Skin epidermis (tissue), 12 donors: ENCODE data around the gene ELP4.
A peak's percentile ranks its signal among the peaks of the same experiment; 100 is the strongest.

Source experiments
- H3K27ac ChIP-seq, 21 experiments: fragments of 200-600 bp; sonication (generic) in 11 of 21; one replicate each; pipeline ENCODE4 v1.5.0; 2020; ENCODE audit warnings: mild to moderate bottlenecking in 3 of 21, inconsistent platforms in 2 of 21, moderate library complexity in 2 of 21
- H3K4me3 ChIP-seq, 7 experiments: fragments of 200-600 bp; sonication (generic) in 2 of 7; one replicate each; pipeline ENCODE4 v1.5.0; 2020; ENCODE audit warnings: inconsistent platforms in 2 of 7, mild to moderate bottlenecking in 2 of 7, moderate library complexity in 1 of 7

The ELP4 gene

DNA sequence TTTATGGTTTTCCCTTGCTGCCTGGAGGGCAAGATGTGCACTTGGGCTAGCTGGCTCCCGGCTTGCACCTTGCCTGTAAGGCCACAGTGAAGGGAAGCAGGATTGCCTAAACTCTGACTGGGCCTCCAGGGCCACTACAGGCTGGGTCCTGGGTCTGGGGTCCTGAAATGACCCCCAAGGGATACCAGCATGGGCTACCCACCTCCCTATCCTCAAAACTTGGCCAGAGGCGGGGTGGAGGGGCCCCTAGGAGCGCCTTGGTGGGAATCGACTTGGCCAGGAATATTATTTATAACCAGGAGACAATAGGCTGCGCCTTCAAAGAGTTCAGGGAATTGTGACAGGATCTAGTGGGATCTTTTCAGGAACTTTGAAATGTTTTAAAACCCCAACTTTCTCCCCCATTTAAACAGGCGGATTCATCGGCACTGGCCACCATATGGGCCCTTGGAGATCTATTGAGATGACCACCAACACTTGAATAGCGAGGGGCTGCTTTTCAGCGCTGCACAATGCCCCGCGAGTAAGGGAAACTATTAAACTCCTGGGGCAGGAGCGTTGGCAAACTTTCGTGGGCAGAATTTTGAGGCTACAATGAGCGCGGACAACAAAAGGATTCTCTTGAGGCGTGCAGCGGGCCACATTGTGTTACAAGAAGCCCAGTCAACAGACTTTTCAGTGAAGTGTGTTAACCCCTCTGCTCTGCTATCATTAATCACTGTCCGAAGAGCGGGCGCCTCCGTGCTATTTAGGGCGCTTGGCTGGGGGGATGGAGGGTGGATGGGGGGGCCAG lies 286.3 kb downstream of the ELP4 start:
- Histone ChIP-seq H3K27ac (no peak overlapping the region), H3K4me3 (no peak overlapping the region)

DNA sequence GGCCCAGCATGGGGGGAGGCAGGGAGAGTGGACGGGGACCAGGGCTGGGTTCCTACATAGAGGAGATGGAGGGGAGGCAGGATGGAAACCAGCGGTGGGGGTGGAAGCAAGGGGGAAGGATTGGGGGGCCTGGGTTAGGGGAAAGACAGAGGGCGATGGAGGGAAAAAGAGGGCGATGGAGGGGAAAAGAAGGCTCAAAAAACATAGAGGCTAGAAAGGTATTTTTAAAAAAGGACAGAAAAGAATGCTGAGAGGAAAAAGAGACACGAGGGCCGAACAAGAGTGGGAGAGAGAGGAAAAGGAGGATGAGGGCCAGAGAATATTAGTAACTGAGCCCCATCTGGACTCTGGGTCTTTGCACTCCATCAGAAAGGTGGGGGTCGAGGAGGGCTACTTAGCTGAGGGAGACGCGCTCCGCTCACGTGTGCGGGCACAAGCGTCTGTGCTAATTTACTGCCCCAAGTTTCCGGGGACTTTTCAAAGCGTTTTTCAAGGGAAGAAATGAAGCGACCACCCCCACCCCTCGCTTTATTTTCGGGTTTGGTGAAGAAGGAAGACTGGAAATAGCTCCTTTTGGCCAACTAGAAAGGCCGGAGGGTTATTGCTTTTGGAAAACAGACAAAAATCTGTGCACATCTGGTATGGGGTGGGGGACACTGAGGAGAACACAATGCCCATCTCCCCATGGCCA lies 287.1 kb downstream of the ELP4 start:
- H3K27ac ChIP-seq = no peak overlapping the region
- no peak overlapping the region for H3K4me3 ChIP-seq

DNA sequence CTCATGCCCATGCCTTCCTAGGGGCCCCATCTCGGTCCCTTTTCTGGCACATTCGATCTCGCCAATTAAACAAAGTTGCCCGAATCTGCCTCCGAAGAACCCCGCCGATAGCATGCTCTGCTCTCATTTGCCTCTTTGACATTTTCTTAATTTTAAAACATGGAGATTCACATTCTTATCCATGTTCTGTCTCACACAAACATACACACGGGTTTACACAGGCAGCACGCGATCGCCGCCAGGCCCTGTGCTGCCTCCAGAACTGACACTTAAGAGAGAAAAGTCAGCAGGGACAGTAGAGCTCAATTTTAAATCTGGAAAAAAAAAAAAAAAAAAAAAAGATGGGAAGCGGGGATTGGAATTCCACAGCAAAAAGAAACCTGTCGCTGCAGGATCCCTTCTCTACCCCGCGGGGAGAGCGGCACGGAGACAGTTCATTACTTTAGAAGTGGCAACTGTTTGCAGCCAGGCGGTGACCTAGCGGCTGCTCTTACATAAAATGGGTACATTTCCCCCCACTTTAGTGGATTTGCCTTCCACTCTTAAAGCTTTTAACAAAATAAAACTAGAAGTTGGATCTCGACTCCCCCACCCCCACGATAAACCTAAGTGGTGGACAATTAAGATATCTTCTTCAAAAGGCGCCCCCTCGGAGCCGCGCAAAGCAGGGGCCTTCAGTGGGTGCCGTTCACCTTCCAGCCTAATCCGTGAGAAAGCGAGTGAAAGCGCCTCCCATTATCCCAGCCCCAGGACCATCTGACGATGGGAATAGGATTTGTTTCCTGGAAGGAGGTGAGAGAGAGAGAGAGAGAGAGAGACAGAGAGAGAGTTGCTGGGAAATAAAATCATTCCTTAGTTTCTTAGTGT lies 287.9 kb downstream of the ELP4 start:
- Histone ChIP-seq H3K27ac (no peak overlapping the region), H3K4me3 (no peak overlapping the region)

DNA sequence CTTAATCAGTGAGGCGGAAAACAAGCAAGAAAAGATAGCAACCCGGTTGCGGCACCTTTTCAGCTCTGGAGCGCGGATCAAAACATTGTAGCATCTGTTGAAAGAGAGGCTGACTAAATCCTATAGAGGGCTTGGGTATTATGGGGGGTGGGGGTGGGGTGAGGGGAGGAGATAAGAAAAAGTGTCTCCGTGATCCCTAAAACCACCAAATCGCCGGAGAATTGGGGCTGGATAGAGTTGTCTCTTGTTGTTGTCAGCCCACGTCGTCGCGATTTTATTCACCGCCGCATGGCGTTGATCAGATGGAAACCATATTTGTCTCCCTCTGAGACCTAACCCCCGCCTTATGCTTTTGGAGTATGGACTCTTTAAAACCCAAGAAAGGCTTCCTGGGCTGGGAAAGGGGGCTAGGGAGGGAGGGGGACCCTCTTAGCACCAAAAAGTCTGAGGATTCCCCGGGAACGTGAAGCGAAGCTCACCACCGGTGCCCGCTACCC lies 288.5 kb downstream of the ELP4 start:
- H3K27ac ChIP-seq = no peak overlapping the region
- H3K4me3 ChIP-seq = no peak overlapping the region

DNA sequence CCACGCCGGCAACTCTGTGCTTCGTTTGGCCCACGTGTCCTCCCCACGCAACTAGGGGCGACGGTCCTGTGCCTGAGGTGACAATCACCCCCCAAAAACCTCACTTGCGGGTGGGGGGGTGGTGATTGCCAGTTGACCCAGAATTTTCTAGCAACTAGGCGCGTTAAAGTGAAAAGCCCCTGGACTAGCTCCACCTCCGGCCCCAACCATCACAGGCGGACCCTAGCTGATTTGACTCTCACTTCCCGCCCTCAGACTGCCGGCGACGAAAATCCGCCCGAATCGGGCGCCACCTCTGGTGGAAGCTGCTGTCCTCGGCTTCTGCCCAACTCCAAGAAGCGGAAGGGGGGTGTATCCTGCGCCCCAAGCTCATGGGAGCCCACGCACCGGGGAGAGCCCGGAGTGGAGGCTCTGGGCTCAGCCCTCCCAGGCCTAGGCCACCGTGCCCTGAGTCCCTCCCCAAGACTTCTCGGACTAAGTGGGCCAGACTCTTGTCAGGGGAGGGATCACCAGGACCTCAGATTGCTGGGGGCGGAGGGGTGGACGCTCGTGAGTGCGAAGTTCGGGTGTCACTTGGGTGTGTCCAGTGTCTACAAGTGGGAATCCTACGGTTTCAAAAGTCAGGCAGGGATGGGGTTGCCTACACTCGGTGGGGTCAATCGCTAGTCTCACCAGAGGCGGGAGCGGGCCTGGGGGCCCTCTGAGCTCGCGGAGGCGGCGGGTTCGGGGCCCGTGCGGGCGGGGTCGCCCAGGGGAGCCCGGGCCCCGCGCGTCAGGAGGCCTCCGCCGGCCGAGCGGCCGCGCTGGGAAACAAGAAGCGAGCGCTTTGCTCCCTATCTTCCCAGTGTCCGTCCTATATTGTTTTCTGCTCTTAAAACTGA lies 289.2 kb downstream of the ELP4 start:
- no peak overlapping the region for H3K4me3 ChIP-seq
- H3K27ac ChIP-seq = no peak overlapping the region

DNA sequence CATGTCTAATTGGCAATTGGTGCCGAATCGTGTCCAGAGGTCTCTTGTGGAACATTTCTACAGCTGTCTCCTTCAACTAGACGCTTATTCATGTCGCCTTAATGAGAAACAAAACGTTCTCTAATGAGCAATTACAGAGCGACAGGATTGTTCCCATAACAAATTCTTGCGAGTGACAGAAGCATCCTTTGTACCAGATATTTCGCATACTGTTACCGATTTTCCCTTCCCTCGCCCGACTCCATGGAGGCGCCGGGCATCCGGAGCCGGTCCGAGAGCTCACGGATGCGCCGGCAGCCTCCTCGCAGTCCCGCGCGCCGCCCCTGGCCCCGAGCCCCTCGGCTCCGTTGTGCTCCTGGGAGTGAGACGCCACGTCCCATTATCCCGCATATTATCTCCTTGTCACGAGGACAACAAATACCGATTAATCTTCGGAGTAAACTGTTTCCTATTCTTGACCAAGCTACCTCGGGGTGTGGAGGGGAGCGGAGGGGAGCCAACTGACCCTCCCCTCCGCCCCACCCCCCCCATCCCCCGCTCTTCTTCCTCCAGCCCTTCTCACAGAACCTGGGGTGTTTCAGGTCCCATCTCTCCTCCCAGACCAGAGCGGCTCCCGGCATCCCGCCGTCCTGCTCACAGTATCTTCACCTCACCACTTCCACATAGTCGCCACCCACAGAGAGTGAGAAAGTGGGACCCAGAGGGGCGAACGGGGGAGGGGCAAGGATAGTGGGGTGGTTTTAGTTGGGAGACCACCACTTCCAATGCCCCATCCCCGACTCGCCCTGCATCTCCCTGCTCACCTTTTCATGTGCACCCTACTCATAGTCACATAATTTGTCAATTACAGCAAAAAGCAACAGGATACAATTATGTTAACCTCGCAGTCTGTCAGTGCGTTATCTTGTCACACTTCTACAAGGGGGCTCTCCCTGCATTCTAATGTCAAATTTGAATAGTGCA lies 290.1 kb downstream of the ELP4 start:
- no peak overlapping the region for H3K27ac ChIP-seq
- no peak overlapping the region for H3K4me3 ChIP-seq

DNA sequence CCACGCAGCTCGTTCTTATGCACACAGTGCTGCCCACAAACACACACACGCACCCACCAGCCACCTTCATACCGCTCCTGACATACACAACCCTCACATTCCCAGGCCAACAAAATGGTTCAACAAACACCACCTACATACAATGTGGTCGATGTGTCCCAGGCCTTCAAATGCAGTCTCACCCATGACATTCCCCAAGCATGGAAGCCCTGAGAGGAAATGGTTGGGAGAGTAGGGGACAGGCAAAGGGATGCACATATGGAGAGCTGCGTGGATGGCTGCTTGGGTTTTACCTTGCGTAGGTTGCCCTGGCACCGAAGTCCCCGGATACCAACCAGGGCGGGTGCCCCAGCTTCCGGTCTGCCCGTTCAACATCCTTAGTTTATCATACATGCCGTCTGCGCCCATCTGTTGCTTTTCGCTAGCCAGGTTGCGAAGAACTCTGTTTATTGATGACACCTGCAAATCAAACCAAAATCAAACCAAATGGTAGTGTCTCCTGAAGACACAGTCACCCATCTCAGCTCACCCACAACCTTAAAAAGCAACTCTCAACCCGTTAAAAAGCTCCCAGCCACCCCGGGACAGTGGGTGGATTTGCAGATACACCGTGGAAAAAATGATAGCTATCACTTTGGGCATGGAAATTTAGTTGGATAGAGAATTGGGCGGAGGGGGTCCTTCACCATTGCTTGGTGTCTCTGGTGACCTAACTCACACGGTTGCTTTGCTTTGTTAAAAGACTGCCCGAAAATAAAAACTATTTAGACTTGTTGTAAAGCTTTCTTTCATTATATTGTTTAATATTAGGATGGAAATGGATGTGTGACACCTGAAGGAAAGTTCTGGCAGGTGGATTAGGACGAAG lies 291.1 kb downstream of the ELP4 start:
- Histone ChIP-seq H3K27ac (no peak overlapping the region), H3K4me3 (no peak overlapping the region)

DNA sequence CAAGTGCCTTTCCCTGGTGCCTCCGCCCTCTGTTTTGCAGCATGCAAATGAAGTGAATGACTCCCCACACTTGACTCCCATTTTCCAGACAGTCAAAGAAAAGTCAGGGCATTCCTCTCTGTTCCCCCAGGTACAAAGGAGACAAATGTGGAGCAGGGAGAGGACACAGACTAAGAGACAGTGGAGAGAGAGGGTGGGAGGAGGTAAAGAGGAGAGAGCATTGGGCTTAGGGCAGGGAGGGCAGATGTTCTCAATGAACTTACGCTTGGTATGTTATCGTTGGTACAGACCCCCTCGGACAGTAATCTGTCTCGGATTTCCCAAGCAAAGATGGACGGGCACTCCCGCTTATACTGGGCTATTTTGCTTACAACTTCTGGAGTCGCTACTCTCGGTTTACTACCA lies 291.7 kb downstream of the ELP4 start:
- H3K27ac ChIP-seq = no peak overlapping the region
- H3K4me3 ChIP-seq = no peak overlapping the region

DNA sequence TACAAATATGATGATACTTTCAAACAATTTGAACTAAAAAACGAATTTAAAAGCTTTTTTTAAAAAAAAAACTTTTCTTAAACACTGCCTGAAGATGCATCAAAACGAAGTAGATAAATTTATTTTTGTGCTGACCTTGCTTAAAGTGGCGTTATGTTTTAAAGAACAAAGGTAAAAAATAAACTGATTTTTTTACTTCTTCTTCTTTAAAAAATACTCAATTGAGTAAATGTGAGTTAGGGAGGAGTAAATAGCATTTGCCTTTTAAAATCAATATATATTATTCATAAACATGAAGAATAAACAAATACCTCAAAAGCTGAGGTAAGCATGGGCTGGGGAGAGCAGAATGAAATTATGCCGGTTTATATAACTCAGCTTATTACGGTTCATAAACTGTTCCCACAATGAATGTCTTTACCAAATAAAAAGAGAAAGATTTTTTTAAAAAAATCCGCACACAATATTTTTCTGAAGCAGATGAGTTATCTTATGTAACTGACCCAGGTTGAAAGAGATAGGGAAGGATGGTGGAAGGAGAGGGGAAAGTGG lies 292.5 kb downstream of the ELP4 start:
- Histone ChIP-seq H3K4me3 (no peak overlapping the region), H3K27ac (no peak overlapping the region)

DNA sequence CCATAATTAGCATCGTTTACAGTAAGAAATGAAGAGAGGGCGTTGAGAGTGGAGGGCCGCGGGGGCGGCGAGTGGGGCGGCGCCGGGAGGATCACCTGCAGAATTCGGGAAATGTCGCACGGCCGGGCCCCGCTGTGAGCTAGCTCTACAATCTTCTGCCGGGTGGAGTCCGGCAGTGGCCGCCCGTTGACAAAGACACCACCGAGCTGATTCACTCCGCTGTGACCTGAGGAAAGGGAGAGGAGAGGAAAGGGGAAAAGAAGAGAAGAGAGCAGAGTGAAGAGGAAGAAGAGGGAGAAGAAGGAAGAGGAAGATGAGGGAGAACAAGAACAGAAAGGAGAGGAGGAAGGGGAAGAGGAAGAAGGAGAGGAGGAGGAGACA lies 293.0 kb downstream of the ELP4 start:
- Histone ChIP-seq H3K27ac (no peak overlapping the region), H3K4me3 (no peak overlapping the region)

DNA sequence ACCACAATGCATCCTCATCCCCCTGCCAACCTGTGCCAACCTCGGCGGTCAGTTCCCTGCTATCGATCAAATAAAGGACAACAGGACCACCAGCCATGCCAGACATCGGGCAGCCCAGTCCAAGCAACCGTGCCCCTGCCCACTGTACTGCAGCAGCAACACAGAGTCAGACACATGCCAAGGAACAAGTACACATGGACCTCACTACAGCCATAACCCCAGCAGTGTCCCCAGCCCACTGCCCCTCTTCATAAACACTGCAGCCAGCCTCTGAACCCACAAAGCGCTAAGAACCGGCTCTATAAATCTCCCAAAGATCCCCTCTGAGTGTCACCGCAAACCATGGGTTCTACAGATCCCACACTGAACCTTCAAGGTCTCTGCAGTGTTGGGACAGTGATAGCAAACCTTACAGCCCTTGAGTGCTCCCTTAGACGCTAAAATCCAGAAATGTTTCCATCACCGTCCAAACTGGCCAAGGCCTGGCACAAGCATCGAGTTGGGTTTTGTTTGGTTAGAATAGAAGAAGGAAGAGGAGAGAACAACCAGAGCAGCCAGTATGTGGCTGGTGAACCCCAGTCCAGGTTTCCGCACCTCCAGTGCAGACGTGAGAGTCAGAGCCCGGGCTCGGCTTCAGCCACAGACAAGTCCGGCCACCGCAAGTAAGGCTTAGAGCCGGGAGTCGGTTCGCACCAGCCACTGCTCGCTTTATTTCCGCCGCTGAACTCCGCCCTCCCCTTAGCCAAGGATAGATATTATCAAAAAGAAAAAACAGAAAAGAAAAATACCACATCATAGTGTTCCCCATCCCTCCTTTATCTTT lies 293.6 kb downstream of the ELP4 start:
- Histone ChIP-seq H3K4me3 (no peak overlapping the region), H3K27ac (no peak overlapping the region)

DNA sequence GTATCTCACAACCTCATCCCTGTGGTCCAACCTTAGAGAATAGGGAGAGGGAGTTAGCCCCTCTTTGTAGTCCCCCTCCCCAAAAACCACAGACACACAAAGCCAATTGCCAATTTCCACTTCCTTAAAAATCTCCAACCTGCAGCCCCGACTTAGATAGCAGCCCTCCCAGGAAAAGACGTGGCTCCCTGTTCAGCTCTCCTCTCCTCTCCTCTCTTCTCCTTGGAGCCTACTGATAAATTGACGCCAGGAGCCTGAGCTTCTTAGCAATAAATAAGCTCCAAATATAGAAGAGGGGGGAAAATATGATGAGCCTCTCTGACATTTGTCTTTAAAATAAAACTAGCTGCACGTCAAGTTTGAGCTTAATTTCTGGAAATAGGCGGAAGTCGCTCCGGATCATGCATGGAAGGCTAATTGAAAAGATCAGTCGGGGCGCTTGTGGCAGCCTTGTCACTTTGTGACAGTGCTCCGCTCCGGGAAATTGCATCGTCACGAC lies 294.3 kb downstream of the ELP4 start:
- H3K4me3 ChIP-seq = no peak overlapping the region

DNA sequence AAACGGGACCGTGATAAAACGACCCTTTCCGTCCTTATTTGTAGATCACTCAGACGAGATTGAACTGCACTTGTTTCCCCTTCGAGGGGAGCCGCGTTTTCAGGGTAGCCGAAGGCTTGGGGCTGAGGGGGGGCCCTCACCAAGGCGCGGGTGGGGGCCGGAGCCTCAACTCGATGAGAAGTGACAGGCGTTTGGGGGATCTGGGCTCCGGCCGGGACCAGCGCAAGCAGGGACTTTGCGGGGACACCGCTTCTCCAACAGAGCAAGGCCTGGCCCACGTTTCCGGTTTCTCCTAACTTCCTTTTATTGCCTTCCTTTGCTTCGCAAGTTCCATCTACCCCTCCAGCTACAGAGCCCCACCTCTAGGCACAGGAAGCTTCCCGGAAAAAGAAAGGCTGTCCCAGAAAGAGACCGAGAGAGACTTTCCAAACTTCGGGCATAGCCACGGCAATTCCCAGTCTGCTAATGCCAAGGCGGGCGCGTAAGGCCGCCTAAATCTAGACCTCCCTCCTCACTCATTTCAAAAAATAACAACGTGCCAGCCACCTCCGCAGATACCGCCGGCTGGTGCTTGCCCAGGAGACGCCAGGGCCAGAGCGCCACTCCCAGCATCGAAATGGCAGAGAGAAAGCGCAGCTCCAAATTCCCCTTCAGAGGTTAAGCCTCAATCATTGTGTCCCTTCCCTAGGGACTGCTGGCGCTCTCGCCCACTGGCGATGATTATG lies 294.9 kb downstream of the ELP4 start:
- Histone ChIP-seq H3K27ac (no peak overlapping the region), H3K4me3 (peak overlapping the region in 1 of 7 experiments; percentile 1)

More for the DNA sequence above, 294.3 kb downstream of the ELP4 start:
- H3K27ac ChIP-seq = no peak overlapping the region

DNA sequence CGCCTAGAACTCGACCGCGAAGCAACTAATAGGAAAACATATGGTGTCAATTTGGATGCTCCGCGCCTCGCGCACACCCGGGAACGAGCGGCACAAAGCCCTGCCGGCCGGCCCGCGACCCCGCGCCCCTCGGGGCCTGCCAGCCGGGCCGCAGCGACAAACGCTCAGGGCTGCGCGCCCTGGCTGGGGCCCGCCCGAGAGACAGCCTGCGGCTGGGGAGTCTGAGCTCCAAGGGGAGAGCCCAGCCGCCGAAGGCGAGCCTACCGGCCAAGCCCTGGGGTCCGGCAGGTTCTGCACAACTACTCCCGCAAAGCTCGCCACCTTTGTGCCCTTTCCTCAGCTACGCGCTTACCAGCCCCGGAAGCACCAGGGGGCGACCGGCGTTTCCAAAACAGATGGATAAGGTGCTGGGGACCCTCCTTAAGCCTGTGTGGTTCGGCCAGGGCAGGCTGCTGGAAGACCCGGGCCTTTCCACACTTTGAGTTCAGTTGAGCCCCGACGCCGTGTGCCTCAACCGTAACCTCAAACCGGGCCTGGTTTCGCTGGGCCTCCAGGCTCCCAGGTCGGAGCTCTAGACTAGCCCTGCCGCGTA lies 295.6 kb downstream of the ELP4 start:
- no peak overlapping the region for H3K27ac ChIP-seq
- peak overlapping the region in 1 of 7 experiments; percentile 1 for H3K4me3 ChIP-seq

DNA sequence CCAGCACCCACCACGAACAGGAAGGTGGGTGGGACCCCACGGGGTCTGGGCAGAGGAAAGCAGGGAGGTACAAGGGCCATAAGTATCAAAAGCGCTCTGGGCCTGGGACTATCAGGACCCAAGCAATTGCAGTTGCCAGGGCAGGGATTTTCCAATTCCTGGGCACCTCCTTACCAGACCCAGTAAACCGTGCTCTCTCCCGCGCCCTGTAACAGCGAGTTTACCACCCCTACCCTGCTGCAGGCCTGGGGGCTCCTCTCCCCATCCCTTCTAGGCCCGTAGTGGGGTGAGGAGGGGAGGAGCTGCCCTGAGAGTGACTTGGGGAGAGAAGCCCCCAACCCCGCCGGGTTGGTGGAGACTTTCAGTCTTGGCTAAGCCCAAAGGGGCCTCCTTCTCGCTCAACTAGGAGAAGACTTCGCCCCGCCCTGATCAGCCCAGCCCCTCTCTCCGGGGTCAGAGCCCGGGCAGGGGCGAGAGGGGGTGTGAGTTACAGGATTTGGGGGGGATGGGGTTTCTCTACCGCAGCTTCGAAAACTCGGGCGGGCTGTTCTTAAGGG lies 296.1 kb downstream of the ELP4 start:
- Histone ChIP-seq H3K4me3 (no peak overlapping the region), H3K27ac (no peak overlapping the region)
